HepG2 (cell line): ENCODE data around the gene RSAD2. TPM values are rescaled to one million over a fixed set of nuclear protein-coding genes. Genes with fewer than 3 reads are reported as not detected.

Experiments used
- ATAC-seq: fragments of 200-7000 bp; cut with Tn5 transposase; 3 replicates; pipeline ENCODE4 v1.9.1; 2020; ENCODE audit warnings: mild to moderate bottlenecking, moderate library complexity
- BruUV-seq: library from RNA; stranded (reverse); fragments of 400-500 nt; replicated peaks from 2 replicates; lab custom pipeline; 2021; lab: Mats Ljungman, UMichigan
- CTCF ChIA-PET: fragments of 300-600 bp; formaldehyde crosslinking; extraction: SDS; loops from one replicate; lab custom pipeline; 2021; ENCODE audit warnings: low total read pairs, inconsistent platforms, low intra/inter-chr PET ratio; lab: Yijun Ruan, JAX
- POLR2A ChIA-PET: fragments of 350-600 bp; sonication (Branson Sonifier 250); formaldehyde crosslinking; loops from one replicate; lab custom pipeline; 2020; ENCODE audit warnings: antibody characterized with exemption, inconsistent platforms; lab: Yijun Ruan, JAX
- DNase-seq: peaks from one replicate; pipeline ENCODE4 v3.0.0-alpha.2; 2015; ENCODE audit warnings: low spot score
- FAIRE-seq: peaks from 3 replicates; lab custom pipeline; 2011; peaks lifted over from hg19 to GRCh38; lab: Jason Lieb, UNC
- H2AFZ ChIP-seq: one replicate; pipeline ENCODE4 v1.6.1; 2011; ENCODE audit warnings: low read length, inconsistent platforms
- H3K27ac ChIP-seq: fragments of 300-600 bp; 3 replicates; pipeline ENCODE4 v1.8.0; 2011; ENCODE audit warnings: mixed run types, mild to moderate bottlenecking, mixed read lengths, low read length, inconsistent platforms; ENCODE audit not compliant: insufficient read depth; ENCODE audit errors: extremely low read length
- H3K27me3 ChIP-seq, 2 experiments: fragments of 200-600 bp in 1 of 2; 2 replicates in 1 of 2; 3 replicates in 1 of 2; pipeline versions ENCODE4 v1.6.0 to v1.8.0; 2011; ENCODE audit warnings: low read length in 2 of 2, mild to moderate bottlenecking in 2 of 2, moderate library complexity in 2 of 2, inconsistent platforms in 1 of 2; ENCODE audit not compliant: insufficient read depth in 2 of 2, control insufficient read depth in 1 of 2
- H3K36me3 ChIP-seq, 2 experiments: fragments of 200-600 bp in 1 of 2; replicated peaks in 1 of 2; 2 replicates in 1 of 2; 3 replicates in 1 of 2; pipeline versions ENCODE4 v1.5.1 to v1.8.0; 2011; ENCODE audit warnings: low read length in 2 of 2, inconsistent platforms in 1 of 2; ENCODE audit not compliant: insufficient read depth in 2 of 2, control insufficient read depth in 1 of 2
- H3K4me1 ChIP-seq: 2 replicates; pipeline ENCODE4 v1.5.1; 2012; ENCODE audit warnings: low read length, inconsistent platforms; ENCODE audit not compliant: insufficient read depth
- H3K4me2 ChIP-seq: 2 replicates; pipeline ENCODE4 v1.6.0; 2011; ENCODE audit warnings: low read depth, low read length, inconsistent platforms
- H3K4me3 ChIP-seq, 3 experiments: fragments of 200-600 bp in 1 of 3; sonication (generic), shearing (Covaris generic) in 1 of 3; replicated peaks in 1 of 3; 2 replicates each; pipeline ENCODE4 v1.5.1; 2011 to 2016; ENCODE audit warnings: low read length in 3 of 3, inconsistent platforms in 2 of 3, low read depth in 2 of 3, mild to moderate bottlenecking in 2 of 3, control low read depth in 1 of 3, mixed read lengths in 1 of 3; ENCODE audit not compliant: insufficient read depth in 1 of 3
- H3K79me2 ChIP-seq: one replicate; pipeline ENCODE4 v1.6.1; 2011; ENCODE audit warnings: low read length, inconsistent platforms; ENCODE audit not compliant: insufficient read depth
- H3K9ac ChIP-seq: 2 replicates; pipeline ENCODE4 v1.6.0; 2011; ENCODE audit warnings: mild to moderate bottlenecking, low read depth, low read length, inconsistent platforms; ENCODE audit not compliant: insufficient read depth
- H3K9me3 ChIP-seq: 2 replicates; pipeline ENCODE4 v1.5.1; 2012; ENCODE audit warnings: mild to moderate bottlenecking, low read length
- H4K20me1 ChIP-seq: 2 replicates; pipeline ENCODE4 v1.6.0; 2011; ENCODE audit warnings: inconsistent platforms, mild to moderate bottlenecking, low read length, moderate library complexity; ENCODE audit not compliant: insufficient read depth
- ATRX ChIP-seq: sonication (generic); formaldehyde crosslinking; IDR thresholded peaks from 2 replicates; pipeline ENCODE4 v1.4.0; 2020; ENCODE audit warnings: missing genetic modification reagents, borderline replicate concordance
- ERF ChIP-seq: IDR thresholded peaks from 2 replicates; pipeline ENCODE4 v1.6.1; 2018; ENCODE audit warnings: missing biosample characterization, missing genetic modification reagents
- FOXC1 ChIP-seq: sonication (generic); formaldehyde crosslinking; IDR thresholded peaks from 2 replicates; pipeline ENCODE4 v1.8.0; 2022; ENCODE audit warnings: mild to moderate bottlenecking, missing genetic modification reagents, borderline replicate concordance
- MBNL3 ChIP-seq: fragments of 250-450 bp; sonication (Bioruptor Pico); conservative IDR thresholded peaks from 2 replicates; pipeline ENCODE4 v1.8.0; 2022; ENCODE audit warnings: mild to moderate bottlenecking, inconsistent platforms
- MXD4 ChIP-seq: IDR thresholded peaks from 2 replicates; pipeline ENCODE4 v1.6.1; 2016; ENCODE audit warnings: mild to moderate bottlenecking, missing biosample characterization, missing genetic modification reagents
- SMAD1 ChIP-seq: sonication (generic); formaldehyde crosslinking; IDR thresholded peaks from 2 replicates; pipeline ENCODE4 v1.4.0; 2020; ENCODE audit warnings: missing genetic modification reagents, low read depth, mild to moderate bottlenecking, borderline replicate concordance
- ZNF333 ChIP-seq: sonication (generic); formaldehyde crosslinking; IDR thresholded peaks from 2 replicates; pipeline ENCODE4 v1.4.0; 2020; ENCODE audit warnings: mild to moderate bottlenecking, missing genetic modification reagents, borderline replicate concordance
- ZNF460 ChIP-seq: sonication (generic); formaldehyde crosslinking; IDR thresholded peaks from 2 replicates; pipeline ENCODE4 v1.5.1; 2020; ENCODE audit warnings: missing genetic modification reagents, mild to moderate bottlenecking, borderline replicate concordance
- ZNF589 ChIP-seq: sonication (generic); formaldehyde crosslinking; conservative IDR thresholded peaks from 2 replicates; pipeline ENCODE4 v1.8.0; 2022; ENCODE audit warnings: mild to moderate bottlenecking, moderate library complexity, missing genetic modification reagents
- ZNF629 ChIP-seq: sonication (generic); formaldehyde crosslinking; conservative IDR thresholded peaks from 2 replicates; pipeline ENCODE4 v1.5.0; 2020; ENCODE audit warnings: missing genetic modification reagents
- ZZZ3 ChIP-seq: sonication (generic); formaldehyde crosslinking; IDR thresholded peaks from 2 replicates; pipeline ENCODE4 v1.4.0; 2020; ENCODE audit warnings: missing genetic modification reagents, mild to moderate bottlenecking, borderline replicate concordance
- WGBS: methylation state at CpG from one replicate; pipeline ENCODE4 v1.1.6; 2017; ENCODE audit warnings: low lambda C conversion rate; 5-methylcytosine and 5-hydroxymethylcytosine counted together
- in situ Hi-C: cut with HindIII; loops from 2 replicates; pipeline ENCODE4 v1.10.0; 2017; ENCODE audit warnings: low pct_unique_long_range_greater_than_20kb; ENCODE audit not compliant: extremely low pct_ligation_motif_present
- intact Hi-C: fragments of 100-400 bp; cut with micrococcal nuclease; formaldehyde crosslinking; loops from one replicate; pipeline ENCODE4 v1.10.0; 2022; ENCODE audit not compliant: unreplicated experiment
- polyA plus RNA-seq, 8 experiments: library from polyadenylated mRNA; depleted of rRNA in 3 of 8; stranded (reverse) in 7 of 8; unstranded in 1 of 8; fragments of >200 nt; fragmentation: Illumina TruSeq in 4 of 8; extraction: Trizol in 4 of 8; gene quantifications; 2 replicates each; pipeline versions ENCODE4 v1.2.1 to v1.2.3, GENCODE V29; 2011 to 2016; ENCODE audit warnings: low read depth in 4 of 8, missing spikeins in 1 of 8, mixed read lengths in 1 of 8; ENCODE audit not compliant: insufficient read depth in 1 of 8
- total RNA-seq, 5 experiments: library from RNA; depleted of rRNA; stranded (reverse); fragments of >200 nt; fragmentation: Illumina TruSeq; extraction: Trizol; gene quantifications; 2 replicates each; pipeline ENCODE4 v1.2.3, GENCODE V29; 2016; ENCODE audit warnings: low read depth in 1 of 5
- TF ChIP-seq, protein P1 (sequence below): sonication (generic); formaldehyde crosslinking; IDR thresholded peaks from 2 replicates; pipeline ENCODE4 v1.5.0; 2020; ENCODE audit warnings: mild to moderate bottlenecking, missing genetic modification reagents
- TF ChIP-seq, protein P2 (sequence below): sonication (generic); formaldehyde crosslinking; IDR thresholded peaks from 2 replicates; pipeline ENCODE4 v1.5.1; 2020; ENCODE audit warnings: mild to moderate bottlenecking, moderate library complexity, missing genetic modification reagents
- TF ChIP-seq, protein P3 (sequence below): sonication (generic); formaldehyde crosslinking; IDR thresholded peaks from 2 replicates; pipeline ENCODE4 v1.4.0; 2020; ENCODE audit warnings: missing genetic modification reagents
- TF ChIP-seq, protein P4 (sequence below): sonication (generic); formaldehyde crosslinking; conservative IDR thresholded peaks from 2 replicates; pipeline ENCODE4 v1.4.0; 2020; ENCODE audit warnings: missing genetic modification reagents

The RSAD2 gene
- total and polyA plus RNA-seq, 2 of the 13 experiments (the other 11 are each of a cell fraction or from before 2014, with no cell fraction given), result 0.11 TPM; not detected in 1

DNA sequence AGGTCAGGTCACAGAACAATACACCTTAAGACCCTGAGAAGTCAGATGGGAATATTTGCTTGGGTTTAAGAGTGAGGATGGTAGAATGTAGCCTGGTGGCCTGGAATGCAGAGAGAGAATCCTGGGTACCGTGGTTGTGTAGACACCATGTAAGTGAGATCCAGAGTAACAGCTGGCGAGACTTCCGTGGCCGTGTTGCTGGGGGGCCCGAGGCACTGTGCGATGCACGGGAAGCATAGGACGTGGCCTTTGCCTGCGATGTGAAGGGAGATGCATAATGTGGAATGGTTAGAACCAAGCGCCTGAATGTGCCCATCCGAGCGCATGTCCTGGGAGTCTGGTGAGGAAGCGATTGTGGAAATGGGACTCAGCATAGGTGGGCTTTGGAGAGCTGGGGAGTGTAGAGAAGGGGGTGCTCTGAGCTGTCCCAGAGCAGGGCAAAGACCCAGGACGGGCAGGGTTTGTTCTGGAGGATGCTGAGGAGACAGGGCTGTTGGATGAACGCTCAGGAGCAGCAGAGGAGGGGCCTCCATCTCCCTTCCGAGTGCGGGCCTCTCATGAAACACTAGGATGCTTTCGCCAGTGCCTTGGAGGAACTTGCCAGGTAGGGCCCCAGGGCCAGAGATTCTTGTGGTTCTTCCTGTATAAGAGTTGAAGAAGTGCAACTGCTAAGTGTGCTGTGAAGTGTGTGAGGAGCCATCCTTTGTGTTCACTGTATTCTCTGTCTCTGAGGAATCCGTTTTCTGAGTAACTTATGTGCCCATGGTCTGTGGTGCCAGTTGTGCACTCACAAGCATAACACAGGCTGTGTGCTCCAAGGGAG lies 46.7 kb downstream of the RSAD2 start:
- ChIA-PET POLR2A (no interaction called here), CTCF (no interaction called here)
- no peaks in the 10 kb centered on the region for H3K9me3 ChIP-seq
- BruUV-seq, result no TSS peak
- H2AFZ ChIP-seq, result no peak overlapping the region
- peaks cover 24% of the 10 kb centered on the region for H3K79me2 ChIP-seq
- no peak overlapping the region for H3K4me2 ChIP-seq
- DNase-seq (no peak), FAIRE-seq (no peak), ATAC-seq (no peak)
- no peak overlapping the region for H3K9ac ChIP-seq
- H3K36me3 ChIP-seq, result no peaks in the 10 kb centered on the region; a peak in 2 of 5 replicates
- peaks cover 59% of the 10 kb centered on the region for H3K4me1 ChIP-seq
- H3K27me3 ChIP-seq, result no peaks in the 10 kb centered on the region
- H3K4me3 ChIP-seq, result no peak overlapping the region
- in situ Hi-C loops, result no loop called here
- H3K27ac ChIP-seq, result no peak overlapping the region
- WGBS, result 94% methylated on average over 16 of the region's 19 CpGs
- peaks cover 14% of the 10 kb centered on the region for H4K20me1 ChIP-seq
- intact Hi-C loops, result loop anchor here (5.0 kb wide), 2 partner anchors 33 to 158 kb away; no protein-coding TSS in a partner anchor
- TF ChIP-seq SMAD1 (CRISPR knock-in tag) (no peak), ZNF333 (CRISPR knock-in tag) (no peak), ATRX (CRISPR knock-in tag) (no peak), FOXC1 (CRISPR knock-in tag) (no peak), ZNF460 (CRISPR knock-in tag) (no peak), MXD4 (CRISPR knock-in tag) (no peak), ZZZ3 (CRISPR knock-in tag) (no peak), ZNF589 (CRISPR knock-in tag) (no peak), ERF (CRISPR knock-in tag) (no peak), MBNL3 (CRISPR knock-in tag) (no peak), ZNF629 (no peak)
- TF ChIP-seq, protein P1, sequence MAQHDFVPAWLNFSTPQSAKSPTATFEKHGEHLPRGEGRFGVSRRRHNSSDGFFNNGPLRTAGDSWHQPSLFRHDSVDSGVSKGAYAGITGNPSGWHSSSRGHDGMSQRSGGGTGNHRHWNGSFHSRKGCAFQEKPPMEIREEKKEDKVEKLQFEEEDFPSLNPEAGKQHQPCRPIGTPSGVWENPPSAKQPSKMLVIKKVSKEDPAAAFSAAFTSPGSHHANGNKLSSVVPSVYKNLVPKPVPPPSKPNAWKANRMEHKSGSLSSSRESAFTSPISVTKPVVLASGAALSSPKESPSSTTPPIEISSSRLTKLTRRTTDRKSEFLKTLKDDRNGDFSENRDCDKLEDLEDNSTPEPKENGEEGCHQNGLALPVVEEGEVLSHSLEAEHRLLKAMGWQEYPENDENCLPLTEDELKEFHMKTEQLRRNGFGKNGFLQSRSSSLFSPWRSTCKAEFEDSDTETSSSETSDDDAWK (CRISPR knock-in tag), result no peak
- TF ChIP-seq, protein P2, sequence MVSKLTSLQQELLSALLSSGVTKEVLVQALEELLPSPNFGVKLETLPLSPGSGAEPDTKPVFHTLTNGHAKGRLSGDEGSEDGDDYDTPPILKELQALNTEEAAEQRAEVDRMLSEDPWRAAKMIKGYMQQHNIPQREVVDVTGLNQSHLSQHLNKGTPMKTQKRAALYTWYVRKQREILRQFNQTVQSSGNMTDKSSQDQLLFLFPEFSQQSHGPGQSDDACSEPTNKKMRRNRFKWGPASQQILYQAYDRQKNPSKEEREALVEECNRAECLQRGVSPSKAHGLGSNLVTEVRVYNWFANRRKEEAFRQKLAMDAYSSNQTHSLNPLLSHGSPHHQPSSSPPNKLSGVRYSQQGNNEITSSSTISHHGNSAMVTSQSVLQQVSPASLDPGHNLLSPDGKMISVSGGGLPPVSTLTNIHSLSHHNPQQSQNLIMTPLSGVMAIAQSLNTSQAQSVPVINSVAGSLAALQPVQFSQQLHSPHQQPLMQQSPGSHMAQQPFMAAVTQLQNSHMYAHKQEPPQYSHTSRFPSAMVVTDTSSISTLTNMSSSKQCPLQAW (CRISPR knock-in tag), result no peak
- TF ChIP-seq, protein P3, sequence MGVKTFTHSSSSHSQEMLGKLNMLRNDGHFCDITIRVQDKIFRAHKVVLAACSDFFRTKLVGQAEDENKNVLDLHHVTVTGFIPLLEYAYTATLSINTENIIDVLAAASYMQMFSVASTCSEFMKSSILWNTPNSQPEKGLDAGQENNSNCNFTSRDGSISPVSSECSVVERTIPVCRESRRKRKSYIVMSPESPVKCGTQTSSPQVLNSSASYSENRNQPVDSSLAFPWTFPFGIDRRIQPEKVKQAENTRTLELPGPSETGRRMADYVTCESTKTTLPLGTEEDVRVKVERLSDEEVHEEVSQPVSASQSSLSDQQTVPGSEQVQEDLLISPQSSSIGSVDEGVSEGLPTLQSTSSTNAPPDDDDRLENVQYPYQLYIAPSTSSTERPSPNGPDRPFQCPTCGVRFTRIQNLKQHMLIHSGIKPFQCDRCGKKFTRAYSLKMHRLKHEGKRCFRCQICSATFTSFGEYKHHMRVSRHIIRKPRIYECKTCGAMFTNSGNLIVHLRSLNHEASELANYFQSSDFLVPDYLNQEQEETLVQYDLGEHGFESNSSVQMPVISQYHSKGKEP (CRISPR knock-in tag), result no peak
- TF ChIP-seq, protein P4, sequence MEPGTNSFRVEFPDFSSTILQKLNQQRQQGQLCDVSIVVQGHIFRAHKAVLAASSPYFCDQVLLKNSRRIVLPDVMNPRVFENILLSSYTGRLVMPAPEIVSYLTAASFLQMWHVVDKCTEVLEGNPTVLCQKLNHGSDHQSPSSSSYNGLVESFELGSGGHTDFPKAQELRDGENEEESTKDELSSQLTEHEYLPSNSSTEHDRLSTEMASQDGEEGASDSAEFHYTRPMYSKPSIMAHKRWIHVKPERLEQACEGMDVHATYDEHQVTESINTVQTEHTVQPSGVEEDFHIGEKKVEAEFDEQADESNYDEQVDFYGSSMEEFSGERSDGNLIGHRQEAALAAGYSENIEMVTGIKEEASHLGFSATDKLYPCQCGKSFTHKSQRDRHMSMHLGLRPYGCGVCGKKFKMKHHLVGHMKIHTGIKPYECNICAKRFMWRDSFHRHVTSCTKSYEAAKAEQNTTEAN, result no peak
